H9 (cell line): ENCODE data around the gene EFCC1. TPM values are rescaled to one million over a fixed set of nuclear protein-coding genes. Genes with fewer than 3 reads are reported as not detected.

ENCODE experiments used
- DNase-seq: peaks from one replicate; pipeline ENCODE4 v3.0.0-alpha.2; 2017
- H2AFZ ChIP-seq: one replicate; pipeline ENCODE4 v1.6.1; 2013; ENCODE audit warnings: mild to moderate bottlenecking, low read length, control low read depth, moderate library complexity
- H2AK5ac ChIP-seq: 2 replicates; pipeline ENCODE4 v1.6.1; 2013; ENCODE audit warnings: low read length, control low read depth, mixed read lengths; ENCODE audit not compliant: insufficient read length
- H2BK120ac ChIP-seq: one replicate; pipeline ENCODE4 v1.6.1; 2013; ENCODE audit warnings: low read depth, mild to moderate bottlenecking, low read length, control low read depth, inconsistent platforms; ENCODE audit not compliant: poor library complexity, severe bottlenecking
- H2BK12ac ChIP-seq: 2 replicates; pipeline ENCODE4 v1.6.1; 2013; ENCODE audit warnings: low read length, control low read depth, mixed read lengths, low read depth; ENCODE audit not compliant: insufficient read length
- H2BK15ac ChIP-seq: 2 replicates; pipeline ENCODE4 v1.6.1; 2013; ENCODE audit warnings: low read depth, low read length, control low read depth
- H2BK20ac ChIP-seq: one replicate; pipeline ENCODE4 v1.6.1; 2013; ENCODE audit warnings: low read depth, mild to moderate bottlenecking, low read length, control low read depth, inconsistent platforms; ENCODE audit not compliant: poor library complexity, severe bottlenecking
- H2BK5ac ChIP-seq: 2 replicates; pipeline ENCODE4 v1.6.1; 2013; ENCODE audit warnings: low read length, control low read depth, mixed read lengths; ENCODE audit not compliant: insufficient read length
- H3K14ac ChIP-seq: 2 replicates; pipeline ENCODE4 v1.6.1; 2013; ENCODE audit warnings: low read length, control low read depth; ENCODE audit not compliant: insufficient read depth
- H3K18ac ChIP-seq: 2 replicates; pipeline ENCODE4 v1.6.1; 2013; ENCODE audit warnings: low read depth, mild to moderate bottlenecking, mixed read lengths, low read length, control low read depth; ENCODE audit not compliant: insufficient read length
- H3K23ac ChIP-seq: 2 replicates; pipeline ENCODE4 v1.6.1; 2013; ENCODE audit warnings: low read length, control low read depth, mixed read lengths, low read depth; ENCODE audit not compliant: insufficient read length
- H3K23me2 ChIP-seq: 2 replicates; pipeline ENCODE4 v1.6.1; 2013; ENCODE audit warnings: low read depth, mild to moderate bottlenecking, mixed read lengths, low read length, control low read depth; ENCODE audit not compliant: insufficient read length, poor library complexity, severe bottlenecking
- H3K27ac ChIP-seq: 2 replicates; pipeline ENCODE4 v1.5.1; 2013; ENCODE audit warnings: low read length, control low read depth, mixed read lengths, low read depth; ENCODE audit not compliant: insufficient read length
- H3K27me3 ChIP-seq: 2 replicates; pipeline ENCODE4 v1.6.1; 2013; ENCODE audit warnings: low read length, control low read depth, inconsistent platforms; ENCODE audit not compliant: insufficient read depth
- H3K4ac ChIP-seq: 2 replicates; pipeline ENCODE4 v1.6.1; 2013; ENCODE audit warnings: low read depth, mild to moderate bottlenecking, control low read depth, inconsistent platforms, low read length, moderate library complexity
- H3K4me1 ChIP-seq: 2 replicates; pipeline ENCODE4 v1.6.1; 2013; ENCODE audit warnings: low read length, control low read depth, inconsistent platforms; ENCODE audit not compliant: insufficient read depth
- H3K4me2 ChIP-seq: 2 replicates; pipeline ENCODE4 v1.6.1; 2013; ENCODE audit warnings: low read length, control low read depth, mixed read lengths; ENCODE audit not compliant: insufficient read length, insufficient read depth
- H3K56ac ChIP-seq: 2 replicates; pipeline ENCODE4 v1.6.1; 2013; ENCODE audit warnings: low read depth, mild to moderate bottlenecking, mixed read lengths, low read length, control low read depth; ENCODE audit not compliant: insufficient read length
- H3K79me1 ChIP-seq: 2 replicates; pipeline ENCODE4 v1.6.1; 2013; ENCODE audit warnings: low read depth, mild to moderate bottlenecking, moderate library complexity, low read length, control low read depth, inconsistent platforms; ENCODE audit not compliant: insufficient read depth, poor library complexity, severe bottlenecking
- H3K79me2 ChIP-seq: 2 replicates; pipeline ENCODE4 v1.6.1; 2013; ENCODE audit warnings: low read length, control low read depth, inconsistent platforms; ENCODE audit not compliant: insufficient read depth
- H3K9ac ChIP-seq: 2 replicates; pipeline ENCODE4 v1.6.1; 2013; ENCODE audit warnings: low read length, control low read depth, mixed read lengths; ENCODE audit not compliant: insufficient read length; ENCODE audit errors: extremely low read depth
- H3K9me3 ChIP-seq: one replicate; pipeline ENCODE4 v1.6.1; 2013; ENCODE audit warnings: low read depth, low read length, inconsistent platforms; ENCODE audit not compliant: control insufficient read depth
- H3T11ph ChIP-seq: one replicate; pipeline ENCODE4 v1.6.1; 2013; ENCODE audit warnings: mild to moderate bottlenecking, low read length, control low read depth, inconsistent platforms
- H4K20me1 ChIP-seq: one replicate; pipeline ENCODE4 v1.6.1; 2013; ENCODE audit not compliant: control insufficient read depth, insufficient read length, insufficient read depth
- H4K5ac ChIP-seq: 2 replicates; pipeline ENCODE4 v1.6.1; 2013; ENCODE audit warnings: low read depth, mild to moderate bottlenecking, mixed read lengths, low read length, control low read depth; ENCODE audit not compliant: insufficient read length
- H4K8ac ChIP-seq: replicated peaks from 2 replicates; pipeline ENCODE4 v1.6.1; 2013; ENCODE audit warnings: low read length, control low read depth, mixed read lengths, low read depth; ENCODE audit not compliant: insufficient read length
- H4K91ac ChIP-seq: 2 replicates; pipeline ENCODE4 v1.6.1; 2013; ENCODE audit warnings: low read depth, mild to moderate bottlenecking, moderate library complexity, mixed read lengths, low read length, control low read depth; ENCODE audit not compliant: insufficient read length
- H3K27ac Mint-ChIP-seq, 3 experiments: 2 replicates in 2 of 3; 3 replicates in 1 of 3; pipeline ENCODE4 v1.8.0; 2020 to 2021; ENCODE audit warnings: mixed read lengths in 3 of 3, mild to moderate bottlenecking in 1 of 3, moderate library complexity in 1 of 3
- H3K27me3 Mint-ChIP-seq: 2 replicates; pipeline ENCODE4 v1.8.0; 2021; ENCODE audit warnings: low read depth, mild to moderate bottlenecking, moderate library complexity, mixed read lengths
- H3K36me3 Mint-ChIP-seq, 3 experiments: 2 replicates in 2 of 3; 3 replicates in 1 of 3; pipeline ENCODE4 v1.8.0; 2020 to 2021; ENCODE audit warnings: low read depth in 3 of 3, mixed read lengths in 3 of 3; ENCODE audit not compliant: insufficient read depth in 1 of 3
- H3K4me1 Mint-ChIP-seq, 2 experiments: 2 replicates each; pipeline ENCODE4 v1.8.0; 2020; ENCODE audit warnings: mixed read lengths in 2 of 2
- H3K4me3 Mint-ChIP-seq, 2 experiments: 2 replicates in 1 of 2; 3 replicates in 1 of 2; pipeline ENCODE4 v1.8.0; 2020 to 2021; ENCODE audit warnings: mild to moderate bottlenecking in 2 of 2, mixed read lengths in 2 of 2, moderate library complexity in 1 of 2
- H3K9me3 Mint-ChIP-seq, 2 experiments: 2 replicates in 1 of 2; 3 replicates in 1 of 2; pipeline ENCODE4 v1.8.0; 2020; ENCODE audit warnings: mild to moderate bottlenecking in 2 of 2, mixed read lengths in 2 of 2, moderate library complexity in 1 of 2
- CTCF ChIP-seq: fragments of 200-600 bp; sonication (generic); conservative IDR thresholded peaks from 3 replicates; pipeline ENCODE4 v1.8.0; 2021; ENCODE audit warnings: antibody characterized with exemption, mild to moderate bottlenecking
- WGBS: extraction: QIAGEN DNeasy Blood & Tissue Kit; methylation state at CpG from one replicate; pipeline ENCODE4 v1.1.7; 2013; ENCODE audit warnings: missing lambda C conversion rate, low lambda C conversion rate, mixed read lengths; ENCODE audit not compliant: insufficient read length; ENCODE audit errors: extremely low coverage; 5-methylcytosine and 5-hydroxymethylcytosine counted together
- long read RNA-seq: library from polyadenylated mRNA; unstranded; transcript quantifications from one replicate; pipeline ENCODE4 v2.0.0, GENCODE V29; 2020
- total RNA-seq: library from RNA; stranded (reverse); gene quantifications from 2 replicates; pipeline ENCODE4 v1.2.1, GENCODE V29; 2021

The EFCC1 gene
- total RNA-seq: 0.09 TPM in 1 of 2 replicates, not detected in the other
- long read RNA-seq: 0 reads

GRCh38 chr3:129001101-129001805 is at the start of gene EFCC1:
EFCC1 (plus strand) TSS chr3:129001304; CDS start chr3:129001629, 325 bp downstream.
- Histone ChIP-seq H3K79me1 (no peaks in the 10 kb centered on the region), H3K9me3 (no peaks in the 10 kb centered on the region), H3K27ac (no peak within 1 kb of the TSS), H3K4me1 (peaks cover 2% of the 10 kb centered on the region; the same call in 1 of the 2 replicates), H3T11ph (no peak within 1 kb of the TSS), H2BK5ac (no peak within 1 kb of the TSS), H2BK20ac (no peak within 1 kb of the TSS), H3K9ac (no peak within 1 kb of the TSS), H3K18ac (no peak within 1 kb of the TSS), H3K23me2 (peaks cover 7% of the 10 kb centered on the region), H3K23ac (no peak within 1 kb of the TSS), H3K79me2 (no peaks in the 10 kb centered on the region), H3K27me3 (peaks cover 51% of the 10 kb centered on the region), H2BK15ac (no peak within 1 kb of the TSS), H4K8ac (no peak within 1 kb of the TSS), H2BK12ac (no peak within 1 kb of the TSS), H4K5ac (no peak within 1 kb of the TSS), H2AK5ac (no peak within 1 kb of the TSS), H4K91ac (no peak within 1 kb of the TSS), H2BK120ac (no peak within 1 kb of the TSS), H3K56ac (no peak within 1 kb of the TSS), H3K4me2 (peak within 1 kb of the TSS; percentile 93), H3K14ac (no peak within 1 kb of the TSS), H4K20me1 (no peaks in the 10 kb centered on the region), H2AFZ (no peak within 1 kb of the TSS), H3K4ac (no peak within 1 kb of the TSS)
- H3K4me1 Mint-ChIP-seq: peaks cover 17 to 38% of the 10 kb centered on the region in 2 experiments
- no peaks in the 10 kb centered on the region; a peak in 3 of 7 replicates for H3K36me3 Mint-ChIP-seq
- H3K27me3 Mint-ChIP-seq: peaks cover 96% of the 10 kb centered on the region
- TF ChIP-seq CTCF: no peak
- peak within 1 kb of the TSS; percentile 63 to 83 for H3K4me3 Mint-ChIP-seq
- H3K9me3 Mint-ChIP-seq: peaks cover 0 to 8% of the 10 kb centered on the region in 2 experiments; a peak in 4 of 5 replicates
- WGBS: no CpG with 5 or more reads among the region's 74 CpGs
- peak; percentile 74 for DNase-seq
- H3K27ac Mint-ChIP-seq: no peak within 1 kb of the TSS
